GM10266 (cell line): ENCODE measurements around the gene TUBB4A.

ENCODE experiments used
- DNase-seq: peaks from one replicate; pipeline ENCODE4 v3.0.0; 2012; ENCODE audit errors: extremely low spot score
- CTCF ChIP-seq: IDR thresholded peaks from 2 replicates; pipeline ENCODE4 v1.5.1; 2012; ENCODE audit warnings: mild to moderate bottlenecking, low read depth; ENCODE audit not compliant: control insufficient read depth, insufficient read depth; ENCODE audit errors: missing control alignments

The TUBB4A gene

GRCh38 chr19:6530386-6531162 lies 28.5 kb upstream of the TUBB4A start, which contains the start of gene TNFSF9:
Gene TNFSF9 (plus strand): TSS chr19:6531026. CDS start chr19:6531037, 11 bp downstream.
- no peak for TF ChIP-seq CTCF
- DNase-seq, result peak; percentile 89

- TF ChIP-seq CTCF, result no peak
Measured at GRCh38 chr19:6529937-6530385, 27.9 kb upstream of the TUBB4A start.

GRCh38 chr19:6529351-6529750 lies 27.2 kb upstream of the TUBB4A start:
- TF ChIP-seq CTCF, result no peak
- DNase-seq, result no peak

More at GRCh38 chr19:6529937-6530385, 27.9 kb upstream of the TUBB4A start:
- no peak for DNase-seq

- no peak for TF ChIP-seq CTCF
- peak; percentile 58 for DNase-seq
Measured at GRCh38 chr19:6528544-6529121, 26.5 kb upstream of the TUBB4A start.

- no peak for TF ChIP-seq CTCF
- peak; percentile 85 for DNase-seq
Measured at GRCh38 chr19:6527893-6528543, 25.9 kb upstream of the TUBB4A start.

GRCh38 chr19:6524311-6524710 lies 22.2 kb upstream of the TUBB4A start:
- DNase-seq, result no peak
- no peak for TF ChIP-seq CTCF
